ENCODE data around the gene KIAA1143. TPM values are rescaled to one million over a fixed set of nuclear protein-coding genes. Genes with fewer than 3 reads are reported as not detected.

The KIAA1143 gene
- total and polyA plus RNA-seq, 9 of the 15 experiments (the other 6 are each of a cell fraction or from before 2014, with no cell fraction given), result 25.6 to 72.0 (median 42.2) TPM

DNA sequence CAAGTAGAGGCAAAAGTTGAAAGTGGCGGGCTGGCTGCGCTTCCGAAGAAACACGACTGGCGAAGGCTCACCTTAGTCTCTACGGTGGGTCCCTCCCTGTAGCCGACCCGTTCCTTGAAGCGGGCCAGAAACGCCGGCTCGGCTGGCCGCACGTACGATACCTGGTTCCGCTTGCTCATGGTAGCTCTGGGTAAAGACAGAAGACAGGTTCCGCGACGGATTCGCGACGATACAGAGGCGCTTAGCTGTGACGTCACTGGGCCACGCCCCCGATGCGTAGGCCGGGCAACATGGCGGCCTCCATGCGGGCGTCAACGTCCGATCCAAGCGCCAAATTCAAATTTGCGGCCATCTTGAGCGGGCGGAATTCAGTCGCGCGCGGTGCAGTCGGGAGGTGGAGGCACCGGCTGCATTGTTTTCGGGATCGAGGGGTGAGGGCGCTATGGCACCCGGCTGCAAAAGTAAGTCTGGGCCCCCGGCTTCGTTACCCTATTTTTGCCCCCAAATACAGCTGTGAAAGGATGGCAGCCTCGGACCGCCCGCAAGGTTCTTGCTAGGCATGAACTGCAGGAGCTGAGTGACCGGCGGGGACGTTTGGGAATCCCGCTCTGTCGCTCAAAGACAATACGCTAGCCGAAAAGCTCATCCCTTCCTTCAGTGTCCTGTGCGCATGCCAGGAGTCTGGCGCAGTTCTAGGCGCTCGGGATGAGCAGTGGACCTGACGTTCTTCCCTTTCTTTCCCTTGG lies at the start of gene KIAA1143, which contains the start of gene KIF15 (continued):
- TF ChIP-seq BRD9 (IDR thresholded peaks at IDR 0.05; ENCODE audit: low read depth, partially characterized antibody), result no peak
- TF ChIP-seq, protein P1, sequence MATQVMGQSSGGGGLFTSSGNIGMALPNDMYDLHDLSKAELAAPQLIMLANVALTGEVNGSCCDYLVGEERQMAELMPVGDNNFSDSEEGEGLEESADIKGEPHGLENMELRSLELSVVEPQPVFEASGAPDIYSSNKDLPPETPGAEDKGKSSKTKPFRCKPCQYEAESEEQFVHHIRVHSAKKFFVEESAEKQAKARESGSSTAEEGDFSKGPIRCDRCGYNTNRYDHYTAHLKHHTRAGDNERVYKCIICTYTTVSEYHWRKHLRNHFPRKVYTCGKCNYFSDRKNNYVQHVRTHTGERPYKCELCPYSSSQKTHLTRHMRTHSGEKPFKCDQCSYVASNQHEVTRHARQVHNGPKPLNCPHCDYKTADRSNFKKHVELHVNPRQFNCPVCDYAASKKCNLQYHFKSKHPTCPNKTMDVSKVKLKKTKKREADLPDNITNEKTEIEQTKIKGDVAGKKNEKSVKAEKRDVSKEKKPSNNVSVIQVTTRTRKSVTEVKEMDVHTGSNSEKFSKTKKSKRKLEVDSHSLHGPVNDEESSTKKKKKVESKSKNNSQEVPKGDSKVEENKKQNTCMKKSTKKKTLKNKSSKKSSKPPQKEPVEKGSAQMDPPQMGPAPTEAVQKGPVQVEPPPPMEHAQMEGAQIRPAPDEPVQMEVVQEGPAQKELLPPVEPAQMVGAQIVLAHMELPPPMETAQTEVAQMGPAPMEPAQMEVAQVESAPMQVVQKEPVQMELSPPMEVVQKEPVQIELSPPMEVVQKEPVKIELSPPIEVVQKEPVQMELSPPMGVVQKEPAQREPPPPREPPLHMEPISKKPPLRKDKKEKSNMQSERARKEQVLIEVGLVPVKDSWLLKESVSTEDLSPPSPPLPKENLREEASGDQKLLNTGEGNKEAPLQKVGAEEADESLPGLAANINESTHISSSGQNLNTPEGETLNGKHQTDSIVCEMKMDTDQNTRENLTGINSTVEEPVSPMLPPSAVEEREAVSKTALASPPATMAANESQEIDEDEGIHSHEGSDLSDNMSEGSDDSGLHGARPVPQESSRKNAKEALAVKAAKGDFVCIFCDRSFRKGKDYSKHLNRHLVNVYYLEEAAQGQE (IDR thresholded peaks at IDR 0.05; ENCODE audit: borderline replicate concordance), result 0 out of 2 replicates have a peak, but pooled peaks have one; percentile 13
- TF ChIP-seq, protein P1 (CRISPR knock-in tag; IDR thresholded peaks at IDR 0.05; ENCODE audit: low read depth), result peak; percentile 87
- peak; percentile 89 for TF ChIP-seq SUPT5H (IDR thresholded peaks at IDR 0.05)
- TF ChIP-seq ETV1 (tag; conservative IDR thresholded peaks at IDR 0.05; ENCODE audit: low read depth), result peak; percentile 82
- TF ChIP-seq, protein P2, sequence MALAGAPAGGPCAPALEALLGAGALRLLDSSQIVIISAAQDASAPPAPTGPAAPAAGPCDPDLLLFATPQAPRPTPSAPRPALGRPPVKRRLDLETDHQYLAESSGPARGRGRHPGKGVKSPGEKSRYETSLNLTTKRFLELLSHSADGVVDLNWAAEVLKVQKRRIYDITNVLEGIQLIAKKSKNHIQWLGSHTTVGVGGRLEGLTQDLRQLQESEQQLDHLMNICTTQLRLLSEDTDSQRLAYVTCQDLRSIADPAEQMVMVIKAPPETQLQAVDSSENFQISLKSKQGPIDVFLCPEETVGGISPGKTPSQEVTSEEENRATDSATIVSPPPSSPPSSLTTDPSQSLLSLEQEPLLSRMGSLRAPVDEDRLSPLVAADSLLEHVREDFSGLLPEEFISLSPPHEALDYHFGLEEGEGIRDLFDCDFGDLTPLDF (CRISPR knock-in tag; IDR thresholded peaks at IDR 0.05), result peak; percentile 99
- peak; percentile 54; the same call in 1 of the 2 replicates for TF ChIP-seq USF1 (CRISPR knock-in tag; IDR thresholded peaks at IDR 0.05)
- peak; percentile 99 for TF ChIP-seq SAP30 (IDR thresholded peaks at IDR 0.05; ENCODE audit: borderline replicate concordance, insufficient read depth, low read depth, low read length, poor library complexity, severe bottlenecking)
- TF ChIP-seq ZNF79 (CRISPR knock-in tag; IDR thresholded peaks at IDR 0.05; ENCODE audit: low read depth), result no peak
- TF ChIP-seq ZNF197 (CRISPR knock-in tag; IDR thresholded peaks at IDR 0.05; ENCODE audit: low read depth), result peak; percentile 81
- TF ChIP-seq E2F6 (IDR thresholded peaks at IDR 0.05; ENCODE audit: borderline replicate concordance in 1 of 2, extremely low read depth in 1 of 2, insufficient read depth in 1 of 2, insufficient read length in 1 of 2, low read depth in 1 of 2, low read length in 1 of 2, poor library complexity in 1 of 2, severe bottlenecking in 1 of 2), result peak; percentile 89 to 92
- peak; percentile 76 for TF ChIP-seq PML (IDR thresholded peaks at IDR 0.05; ENCODE audit: low read length)
- no peak for TF ChIP-seq MCM5 (IDR thresholded peaks at IDR 0.05; ENCODE audit: low read depth)
- TF ChIP-seq ZNF57 (CRISPR knock-in tag; IDR thresholded peaks at IDR 0.05), result 0 out of 2 replicates have a peak, but pooled peaks have one; percentile 17
- TF ChIP-seq ZNF584 (CRISPR knock-in tag; IDR thresholded peaks at IDR 0.05; ENCODE audit: low read depth), result peak; percentile 56; the same call in 1 of the 2 replicates

All from K562 (cell line).